ENCODE results near the gene PDE4D. TPM values are rescaled to one million over a fixed set of nuclear protein-coding genes. Genes with fewer than 3 reads are reported as not detected.

The PDE4D gene
- total RNA-seq, 1 experiment from 2014 or later: 17.2 TPM

GRCh38 chr5:58934629-58935097, 958.9 kb downstream of the PDE4D start:
- DNase-seq (ENCODE audit: low read depth): peak; percentile 81

- DNase-seq (ENCODE audit: low read depth): no peak
These were observed 959.5 kb downstream of the PDE4D start for GRCh38 chr5:58933891-58934628.

GRCh38 chr5:58932057-58932612, 961.4 kb downstream of the PDE4D start:
- no peak for DNase-seq (ENCODE audit: low read depth)

- DNase-seq (ENCODE audit: low read depth): no peak
These were observed 963.0 kb downstream of the PDE4D start for GRCh38 chr5:58930520-58930919.

- no peak for DNase-seq (ENCODE audit: low read depth)
These were observed 963.8 kb downstream of the PDE4D start for GRCh38 chr5:58929726-58930125.

DNA sequence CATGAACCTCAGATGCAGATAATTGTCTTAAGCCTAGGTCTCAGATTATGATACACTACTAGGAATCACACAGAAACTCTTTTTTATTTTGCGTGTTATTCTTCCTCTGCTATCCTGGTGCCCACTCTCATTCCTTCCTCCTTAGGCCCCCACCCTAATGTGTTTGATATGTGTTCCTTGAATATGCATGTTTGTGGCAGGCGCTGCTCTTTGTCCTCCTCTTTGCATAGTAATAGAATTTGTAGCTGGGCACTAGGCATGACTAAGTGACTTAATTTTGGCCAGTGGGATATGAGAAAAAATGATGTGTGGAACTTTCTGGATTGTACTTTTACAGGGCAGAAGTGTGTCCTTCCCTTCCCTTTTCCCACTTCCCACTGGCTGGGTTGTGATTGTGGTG, 965.6 kb downstream of the PDE4D start:
- no peak for DNase-seq (ENCODE audit: low read depth)

DNA sequence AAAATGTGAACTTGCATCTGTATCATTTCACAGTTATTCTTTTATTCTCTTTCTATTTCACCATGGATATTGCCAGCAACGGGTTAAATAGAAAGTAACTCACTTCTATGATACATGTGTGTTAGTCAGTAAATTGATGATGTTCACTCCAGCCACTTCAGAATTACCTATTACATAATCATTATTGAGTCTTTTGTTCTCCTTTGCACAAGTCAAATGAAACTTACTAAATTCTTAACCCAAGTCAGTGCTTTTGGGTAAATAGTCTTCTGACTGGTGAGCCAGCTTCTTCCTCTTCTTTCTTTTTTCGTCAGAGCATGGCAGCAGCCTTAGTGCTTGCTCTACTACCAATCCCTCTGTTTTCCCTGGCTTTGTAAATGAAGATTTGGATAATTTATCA, 966.3 kb downstream of the PDE4D start:
- DNase-seq (ENCODE audit: low read depth): no peak

GRCh38 chr5:58926541-58926935, 967.0 kb downstream of the PDE4D start:
- no peak for DNase-seq (ENCODE audit: low read depth)

GRCh38 chr5:58925627-58926540, 967.6 kb downstream of the PDE4D start:
- DNase-seq (ENCODE audit: low read depth): peak; percentile 27

GRCh38 chr5:58924306-58924705, 969.2 kb downstream of the PDE4D start:
- DNase-seq (ENCODE audit: low read depth): no peak

GRCh38 chr5:58923355-58923754, 970.2 kb downstream of the PDE4D start:
- DNase-seq (ENCODE audit: low read depth): no peak

DNA sequence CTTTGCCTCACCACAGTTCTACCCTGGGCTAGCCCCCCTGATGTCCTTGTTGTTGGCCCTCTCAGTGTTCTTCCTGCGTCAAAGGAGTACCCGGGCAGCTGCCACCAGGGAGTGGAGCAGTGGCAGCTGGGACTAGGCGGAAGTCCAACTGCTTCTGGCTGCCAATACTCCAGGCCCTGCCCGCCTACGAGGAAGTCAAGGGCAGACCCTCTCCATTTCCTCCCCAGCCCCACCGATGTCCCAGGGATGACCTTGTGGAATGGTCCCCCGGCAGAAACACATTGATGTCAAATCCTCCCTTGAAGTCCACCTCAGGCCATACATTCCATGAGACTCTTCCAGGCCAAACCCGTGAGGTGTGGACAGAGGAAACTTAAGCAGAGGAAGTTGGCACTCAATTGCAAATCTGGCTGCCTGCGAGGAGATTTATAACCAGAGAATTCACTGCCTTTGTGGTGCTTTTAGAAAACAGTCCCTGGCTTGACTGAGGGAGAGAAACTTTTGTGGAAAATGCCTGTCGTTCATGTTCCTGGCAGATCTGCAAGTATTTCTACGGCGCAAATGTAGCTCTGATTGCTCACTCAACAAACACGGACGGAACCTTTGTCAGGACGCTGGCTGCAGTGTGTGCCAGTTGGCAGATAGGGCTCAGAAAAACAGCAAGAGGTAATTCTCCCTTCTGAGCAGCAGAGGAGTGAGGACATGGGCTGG, 970.9 kb downstream of the PDE4D start:
- DNase-seq (ENCODE audit: low read depth): no peak

DNA sequence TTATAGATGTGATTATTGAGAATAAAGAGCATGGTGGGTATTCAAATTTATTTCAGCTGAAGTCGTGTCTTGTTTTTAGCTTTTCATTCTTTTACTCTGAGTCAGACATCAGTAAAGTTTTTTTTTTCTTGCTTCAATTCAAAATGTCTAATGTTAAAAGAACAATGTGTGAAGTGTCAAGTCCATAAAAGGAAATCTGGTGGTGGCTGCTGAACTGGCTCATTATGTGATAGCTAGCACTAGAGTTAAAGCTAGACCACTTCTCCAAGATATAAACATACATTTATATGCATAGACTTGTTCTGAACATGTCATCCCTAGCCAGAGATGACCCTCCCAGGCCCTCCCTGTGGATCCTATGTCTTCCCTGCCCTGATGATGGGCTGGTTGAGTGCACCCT, 972.4 kb downstream of the PDE4D start:
- peak; percentile 46 for DNase-seq (ENCODE audit: low read depth)

DNA sequence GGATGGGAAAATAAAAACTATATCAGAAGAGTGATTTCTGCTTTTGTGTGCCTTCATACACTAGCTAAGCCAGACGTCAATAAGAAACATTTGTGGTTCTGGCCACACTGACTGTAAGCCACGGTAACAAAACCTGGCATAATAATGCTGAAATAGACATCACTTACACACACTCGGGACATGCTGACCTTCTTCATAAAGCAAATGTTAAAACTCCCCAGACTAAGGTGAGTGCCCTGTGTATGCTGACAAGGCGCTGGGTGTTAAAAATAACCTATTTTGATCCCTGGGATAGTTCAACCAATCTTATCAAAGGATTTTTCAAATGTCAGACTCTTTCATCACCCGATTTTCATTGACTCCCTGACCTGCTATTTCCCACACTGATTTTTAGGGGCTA, 973.7 kb downstream of the PDE4D start:
- DNase-seq (ENCODE audit: low read depth): no peak

Data from RPMI7951 (cell line).